PFSK-1 (cell line): ENCODE data around the gene CACNG7.

Source experiments
- POLR2AphosphoS5 ChIP-seq: IDR thresholded peaks from 2 replicates; pipeline ENCODE4 v1.6.1; 2012; ENCODE audit warnings: low read depth, mild to moderate bottlenecking, control low read depth, low read length, moderate library complexity
- REST ChIP-seq, 2 experiments: IDR thresholded peaks; 2 replicates each; pipeline versions ENCODE4 v1.6.1 to v1.8.0; 2011 to 2012; ENCODE audit warnings: low read depth in 2 of 2, low read length in 2 of 2, control low read depth in 1 of 2, inconsistent platforms in 1 of 2, mild to moderate bottlenecking in 1 of 2, moderate library complexity in 1 of 2; ENCODE audit not compliant: insufficient read depth in 1 of 2
- SIN3A ChIP-seq: IDR thresholded peaks from 2 replicates; pipeline ENCODE4 v1.6.1; 2012; ENCODE audit warnings: mild to moderate bottlenecking, low read length, moderate library complexity, borderline replicate concordance; ENCODE audit not compliant: insufficient read depth

GRCh38 chr19:53957448-53958167 is 48.5 kb downstream of the CACNG7 start:
- no peak for TF ChIP-seq SIN3A
- TF ChIP-seq POLR2AphosphoS5, result no peak
- TF ChIP-seq REST (IDR thresholded peaks at IDR 0.05; ENCODE audit: insufficient read depth in 1 of 2, low read depth in 2 of 2, low read length in 2 of 2), result no peak
